ENCODE data around the gene PRMT6.
"Not testable (repeated sequence)": the region's sequence is repeated elsewhere in the genome, so short reads cannot be mapped to it uniquely, and the experiment has no call there.

Gene PRMT6

GRCh38 chr1:107093395-107093794, 36.9 kb downstream of the PRMT6 start:
- DNase-seq (ENCODE audit: low read depth in 1 of 2, low spot score in 1 of 2) = not testable (repeated sequence)

DNA sequence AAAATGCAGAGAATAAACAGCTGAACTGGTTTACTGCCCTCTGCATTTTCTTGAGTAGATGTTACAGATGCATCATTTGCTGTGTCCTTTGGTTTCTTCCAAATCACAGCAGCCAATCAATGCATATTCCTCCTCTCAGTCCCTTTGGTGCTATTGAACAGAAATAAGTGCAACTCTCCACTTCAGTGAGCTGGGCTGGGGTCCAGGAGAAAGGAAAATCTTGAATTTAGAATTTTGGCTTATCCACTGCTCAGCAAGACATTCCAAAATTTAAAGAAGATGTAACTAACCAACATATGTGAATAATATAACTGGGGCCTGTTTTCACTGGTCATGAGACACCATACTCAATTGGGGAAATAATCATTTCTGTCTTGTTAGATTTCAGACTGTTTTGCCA, 39.2 kb downstream of the PRMT6 start:
- DNase-seq (ENCODE audit: low read depth in 1 of 2, low spot score in 1 of 2) = no peak

- no peak for DNase-seq (ENCODE audit: low read depth in 1 of 2, low spot score in 1 of 2)
These were observed 40.2 kb downstream of the PRMT6 start for GRCh38 chr1:107096690-107097089.

DNA sequence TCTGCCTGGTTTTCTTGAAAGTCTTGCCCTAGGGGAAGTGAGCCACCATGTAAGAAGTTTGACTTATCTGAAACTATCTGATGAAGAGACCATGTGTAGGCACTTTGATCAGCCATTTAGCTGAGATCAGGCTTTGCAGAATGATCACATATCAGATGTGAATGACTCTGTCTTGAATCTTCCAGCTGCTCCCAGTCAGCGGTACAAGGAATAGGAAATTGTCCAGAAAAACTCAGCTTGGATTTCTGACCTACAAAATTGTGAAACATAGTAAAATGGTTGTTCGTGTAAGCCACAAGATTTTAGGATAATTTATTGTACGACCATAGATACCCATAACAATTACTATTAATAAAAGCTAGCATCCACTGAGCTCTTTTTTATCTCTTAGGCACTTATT, 42.5 kb downstream of the PRMT6 start:
- no peak for DNase-seq (ENCODE audit: low read depth in 1 of 2, low spot score in 1 of 2)

GRCh38 chr1:107100331-107100984, 44.0 kb downstream of the PRMT6 start:
- DNase-seq (ENCODE audit: low read depth in 1 of 2, low spot score in 1 of 2) = no peak

DNA sequence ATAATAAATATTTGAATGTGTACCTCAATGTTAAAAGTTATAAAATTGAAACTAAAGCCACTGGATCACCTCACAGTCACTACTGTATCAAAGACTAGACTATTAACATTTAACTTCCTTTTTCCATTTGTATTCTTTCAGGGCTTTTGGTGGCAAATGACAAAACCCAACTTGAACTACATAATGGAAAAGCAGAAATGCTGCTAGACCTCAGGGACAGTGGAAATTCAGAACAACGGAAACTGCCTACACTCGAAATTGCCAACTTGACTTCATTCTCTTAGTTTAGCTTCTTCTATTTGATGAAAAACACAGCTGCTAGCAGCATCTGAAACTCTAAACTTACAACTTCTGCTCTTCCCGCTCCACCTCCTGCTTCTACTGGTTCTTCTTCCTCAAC, 49.4 kb downstream of the PRMT6 start:
- no peak for DNase-seq (ENCODE audit: low read depth in 1 of 2, low spot score in 1 of 2)

All from activated T-helper 1 cell treated with anti-CD3 and anti-CD28 coated beads, Interleukin-2, amount 50 U/mL, for 16 hours (primary cell).